ENCODE measurements around the gene DDAH1. TPM values are rescaled to one million over a fixed set of nuclear protein-coding genes. Genes with fewer than 3 reads are reported as not detected.
A peak's percentile ranks its signal among the peaks of the same experiment; 100 is the strongest.

The DDAH1 gene
- total and polyA plus RNA-seq, 7 donors = 11.5 to 43.2 (median 25.2) TPM

DNA sequence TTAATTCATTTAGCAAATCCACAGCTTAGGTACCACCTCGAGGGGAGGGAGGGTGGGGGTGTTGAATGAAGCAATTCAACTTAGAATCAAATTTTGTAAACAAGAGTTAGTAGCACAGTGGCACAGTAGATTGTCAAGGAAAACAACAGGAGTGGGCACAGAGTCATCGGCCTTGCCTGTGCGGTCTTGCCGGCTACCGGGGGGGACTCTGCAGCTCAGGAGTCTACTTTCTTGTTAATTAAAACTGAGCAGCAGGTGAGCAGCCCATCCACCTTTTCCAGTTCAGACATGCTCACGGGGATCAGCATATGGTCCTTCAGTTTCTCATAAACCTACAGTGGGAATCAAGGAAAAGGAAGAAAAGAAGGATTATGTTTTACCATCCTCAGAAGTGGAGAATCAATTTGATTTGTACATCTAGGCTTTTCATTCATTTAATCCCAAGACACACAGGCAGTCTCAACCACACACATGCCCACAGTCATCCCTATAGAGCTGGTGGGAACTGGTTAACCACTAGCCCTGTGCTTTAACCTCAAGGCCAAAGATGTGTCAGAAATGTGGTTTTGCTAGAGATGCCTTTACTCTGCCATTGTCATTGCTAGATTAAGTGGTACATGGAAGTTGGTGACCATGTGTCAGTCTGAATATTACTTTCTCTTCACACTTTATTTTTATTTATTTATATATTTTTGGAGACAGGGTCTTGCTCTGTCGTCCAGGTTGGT, 143.6 kb downstream of the DDAH1 start:
- peaks cover 0 to 3% (median 0%) of the 10 kb centered on the region in 4 donors for H3K36me3 ChIP-seq
- H3K4me1 ChIP-seq = peaks cover 0 to 4% (median 0%) of the 10 kb centered on the region in 4 donors
- 87 to 91% methylated on average over 7 of the region's 7 CpGs for WGBS, 2 donors
- H3K4me3 ChIP-seq = no peak overlapping the region
- no peak overlapping the region for H3K27ac ChIP-seq
- no peaks in the 10 kb centered on the region for H3K9me3 ChIP-seq
- DNase-seq = no peak
- no peaks in the 10 kb centered on the region for H3K27me3 ChIP-seq
- TF ChIP-seq, protein P1, sequence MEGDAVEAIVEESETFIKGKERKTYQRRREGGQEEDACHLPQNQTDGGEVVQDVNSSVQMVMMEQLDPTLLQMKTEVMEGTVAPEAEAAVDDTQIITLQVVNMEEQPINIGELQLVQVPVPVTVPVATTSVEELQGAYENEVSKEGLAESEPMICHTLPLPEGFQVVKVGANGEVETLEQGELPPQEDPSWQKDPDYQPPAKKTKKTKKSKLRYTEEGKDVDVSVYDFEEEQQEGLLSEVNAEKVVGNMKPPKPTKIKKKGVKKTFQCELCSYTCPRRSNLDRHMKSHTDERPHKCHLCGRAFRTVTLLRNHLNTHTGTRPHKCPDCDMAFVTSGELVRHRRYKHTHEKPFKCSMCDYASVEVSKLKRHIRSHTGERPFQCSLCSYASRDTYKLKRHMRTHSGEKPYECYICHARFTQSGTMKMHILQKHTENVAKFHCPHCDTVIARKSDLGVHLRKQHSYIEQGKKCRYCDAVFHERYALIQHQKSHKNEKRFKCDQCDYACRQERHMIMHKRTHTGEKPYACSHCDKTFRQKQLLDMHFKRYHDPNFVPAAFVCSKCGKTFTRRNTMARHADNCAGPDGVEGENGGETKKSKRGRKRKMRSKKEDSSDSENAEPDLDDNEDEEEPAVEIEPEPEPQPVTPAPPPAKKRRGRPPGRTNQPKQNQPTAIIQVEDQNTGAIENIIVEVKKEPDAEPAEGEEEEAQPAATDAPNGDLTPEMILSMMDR (IDR thresholded peaks at IDR 0.05) = no peak
- TF ChIP-seq POLR2AphosphoS5 (IDR thresholded peaks at IDR 0.05) = no peak
- TF ChIP-seq EP300 (IDR thresholded peaks at IDR 0.05) = no peak
- no peak for TF ChIP-seq POLR2A (IDR thresholded peaks at IDR 0.05)
- intact Hi-C loops (cut with DNase I) = no loop called here

DNA sequence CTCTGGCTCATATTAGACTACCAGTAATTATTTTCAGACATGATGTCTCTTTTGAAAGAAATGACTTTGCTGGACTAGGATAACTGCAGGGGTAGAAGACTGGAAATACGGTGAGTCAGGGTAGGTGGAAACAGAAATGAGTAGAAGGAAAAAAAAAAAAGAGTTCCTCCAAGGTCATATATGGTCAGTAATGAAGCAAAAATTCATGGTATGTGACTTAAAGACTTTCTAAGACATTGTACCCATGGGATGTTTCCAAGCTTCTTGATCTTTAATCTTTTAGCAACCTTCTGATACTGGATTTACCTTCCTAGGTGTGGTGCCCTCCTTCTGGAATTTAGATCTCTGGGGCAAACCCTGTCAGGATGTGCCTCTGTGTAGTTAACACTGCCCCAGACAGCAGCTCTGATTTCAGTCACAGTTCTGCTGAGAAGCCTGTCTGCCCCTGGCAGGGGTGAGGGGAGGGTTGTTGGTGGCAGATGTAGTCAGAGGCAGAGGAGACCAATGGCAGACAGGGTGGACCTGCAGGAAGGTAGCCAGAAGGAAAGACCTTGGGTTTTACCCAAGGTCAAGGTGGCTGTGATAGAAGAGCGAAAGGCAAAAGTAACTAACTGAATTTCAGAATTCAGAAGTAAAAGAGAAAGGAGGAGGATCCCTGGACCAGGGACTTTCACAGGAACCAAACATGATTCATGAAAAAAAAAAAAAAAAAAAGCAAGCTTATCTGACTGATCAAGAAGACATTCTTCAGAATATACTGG, 144.4 kb downstream of the DDAH1 start:
- no peaks in the 10 kb centered on the region for H3K9me3 ChIP-seq
- TF ChIP-seq POLR2AphosphoS5 (IDR thresholded peaks at IDR 0.05) (no peak), EP300 (IDR thresholded peaks at IDR 0.05) (no peak), POLR2A (IDR thresholded peaks at IDR 0.05) (no peak)
- TF ChIP-seq, protein P1 (IDR thresholded peaks at IDR 0.05) = no peak
- WGBS, 2 donors = 83 to 95% methylated on average over 2 of the region's 2 CpGs
- peaks cover 0 to 4% (median 2%) of the 10 kb centered on the region in 4 donors for H3K4me1 ChIP-seq
- H3K27me3 ChIP-seq = no peaks in the 10 kb centered on the region
- no peak for DNase-seq
- H3K36me3 ChIP-seq = peaks cover 0 to 3% (median 0%) of the 10 kb centered on the region in 4 donors
- H3K4me3 ChIP-seq = no peak overlapping the region
- peak overlapping the region in 1 of 4 donors; percentile 20 for H3K27ac ChIP-seq
- intact Hi-C loops (cut with DNase I) = no loop called here

DNA sequence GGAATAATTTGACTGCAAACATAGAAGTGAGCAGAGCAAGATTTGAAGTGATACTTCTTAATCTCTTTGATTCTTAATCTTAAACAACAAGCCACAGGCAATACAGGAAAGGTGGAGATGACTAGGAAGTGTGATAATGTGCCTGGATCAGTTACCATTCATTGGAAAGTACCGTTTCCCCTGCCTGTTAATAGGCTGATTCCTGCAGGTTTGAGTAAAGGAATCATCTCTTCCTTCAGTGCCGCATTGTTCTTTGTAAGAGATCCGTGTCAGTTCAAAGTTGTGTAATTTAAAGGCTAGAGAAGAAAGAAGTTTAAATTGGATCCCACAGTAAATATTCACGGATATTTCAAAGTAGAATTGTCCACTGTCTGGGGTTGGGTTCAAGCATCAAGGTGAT, 145.0 kb downstream of the DDAH1 start:
- TF ChIP-seq, protein P1 (IDR thresholded peaks at IDR 0.05) = no peak
- no peak for TF ChIP-seq POLR2A (IDR thresholded peaks at IDR 0.05)
- no peak for TF ChIP-seq EP300 (IDR thresholded peaks at IDR 0.05)
- TF ChIP-seq POLR2AphosphoS5 (IDR thresholded peaks at IDR 0.05) = no peak
- Histone ChIP-seq H3K36me3 (peaks cover 0 to 3% (median 0%) of the 10 kb centered on the region in 4 donors), H3K27me3 (no peaks in the 10 kb centered on the region), H3K4me1 (peaks cover 0 to 9% (median 4%) of the 10 kb centered on the region in 4 donors), H3K9me3 (no peaks in the 10 kb centered on the region), H3K27ac (no peak overlapping the region), H3K4me3 (no peak overlapping the region)
- DNase-seq = no peak
- intact Hi-C loops (cut with DNase I) = loop anchor here (10.0 kb wide), 1 partner anchor 85 kb away; no protein-coding TSS in a partner anchor
- 82 to 92% methylated on average over 4 of the region's 4 CpGs for WGBS, 2 donors

DNA sequence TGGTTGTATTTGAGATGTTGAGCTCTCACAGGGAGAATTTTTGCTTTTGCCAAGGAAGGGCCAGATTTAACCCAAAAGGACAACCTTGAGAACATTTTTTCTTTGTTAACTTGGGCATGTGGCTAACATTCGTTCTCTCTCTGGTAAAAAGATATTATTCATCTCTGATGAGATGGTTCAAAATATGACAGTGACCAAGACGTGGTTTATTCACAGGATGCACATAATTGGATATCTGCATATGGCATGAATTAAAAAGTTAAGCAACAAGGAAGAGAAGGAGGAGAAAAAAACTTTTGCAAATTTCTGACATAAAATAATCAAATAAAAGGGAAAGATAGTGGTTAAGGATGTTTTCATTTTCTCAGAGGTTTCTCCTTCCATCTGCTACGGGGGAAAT, 145.5 kb downstream of the DDAH1 start:
- no peak for DNase-seq
- no peaks in the 10 kb centered on the region for H3K27me3 ChIP-seq
- no peak for TF ChIP-seq EP300 (IDR thresholded peaks at IDR 0.05)
- no peak for TF ChIP-seq POLR2AphosphoS5 (IDR thresholded peaks at IDR 0.05)
- no peak for TF ChIP-seq POLR2A (IDR thresholded peaks at IDR 0.05)
- TF ChIP-seq, protein P1 (IDR thresholded peaks at IDR 0.05) = no peak
- intact Hi-C loops (cut with DNase I) = loop anchor here (10.0 kb wide), 1 partner anchor 85 kb away; no protein-coding TSS in a partner anchor
- no peak overlapping the region for H3K4me3 ChIP-seq
- H3K36me3 ChIP-seq = peaks cover 0 to 3% (median 0%) of the 10 kb centered on the region in 4 donors
- H3K9me3 ChIP-seq = no peaks in the 10 kb centered on the region
- H3K4me1 ChIP-seq = peaks cover 0 to 13% (median 8%) of the 10 kb centered on the region in 4 donors
- H3K27ac ChIP-seq = no peak overlapping the region
- WGBS, 2 donors = 82 to 88% methylated on average over 3 of the region's 3 CpGs

Data from sigmoid colon (tissue), 7 donors.